Ishikawa (cell line): ENCODE results near the gene TGIF2.

Experiments
- CEBPB ChIP-seq: IDR thresholded peaks from 2 replicates; pipeline ENCODE4 v1.6.1; 2012
- CREB1 ChIP-seq: IDR thresholded peaks from 2 replicates; pipeline ENCODE4 v1.6.1; 2012; ENCODE audit warnings: low read depth
- EGR1 ChIP-seq: IDR thresholded peaks from 2 replicates; pipeline ENCODE4 v1.6.1; 2012
- EP300 ChIP-seq: IDR thresholded peaks from 2 replicates; pipeline ENCODE4 v1.6.1; 2012; ENCODE audit warnings: borderline replicate concordance
- FOXM1 ChIP-seq: IDR thresholded peaks from 2 replicates; pipeline ENCODE4 v1.6.1; 2012; ENCODE audit warnings: low read depth, borderline replicate concordance
- NFIC ChIP-seq: IDR thresholded peaks from 2 replicates; pipeline ENCODE4 v1.6.1; 2012
- RAD21 ChIP-seq: IDR thresholded peaks from 2 replicates; pipeline ENCODE4 v1.6.1; 2012; ENCODE audit warnings: low read depth
- TAF1 ChIP-seq: IDR thresholded peaks from 2 replicates; pipeline ENCODE4 v1.6.1; 2012; ENCODE audit warnings: low read depth, mild to moderate bottlenecking
- TCF12 ChIP-seq: IDR thresholded peaks from 2 replicates; pipeline ENCODE4 v1.6.1; 2012; ENCODE audit warnings: low read depth
- YY1 ChIP-seq: IDR thresholded peaks from 2 replicates; pipeline ENCODE4 v1.6.1; 2012; ENCODE audit warnings: low read depth
- TF ChIP-seq, protein P1 (sequence below): IDR thresholded peaks from 2 replicates; pipeline ENCODE4 v1.6.1; 2012; ENCODE audit warnings: low read depth, mild to moderate bottlenecking
- TF ChIP-seq, protein P2 (sequence below): IDR thresholded peaks from 2 replicates; pipeline ENCODE4 v1.6.1; 2012
- TF ChIP-seq, protein P3 (sequence below): IDR thresholded peaks from 2 replicates; pipeline ENCODE4 v1.6.1; 2012

DNA sequence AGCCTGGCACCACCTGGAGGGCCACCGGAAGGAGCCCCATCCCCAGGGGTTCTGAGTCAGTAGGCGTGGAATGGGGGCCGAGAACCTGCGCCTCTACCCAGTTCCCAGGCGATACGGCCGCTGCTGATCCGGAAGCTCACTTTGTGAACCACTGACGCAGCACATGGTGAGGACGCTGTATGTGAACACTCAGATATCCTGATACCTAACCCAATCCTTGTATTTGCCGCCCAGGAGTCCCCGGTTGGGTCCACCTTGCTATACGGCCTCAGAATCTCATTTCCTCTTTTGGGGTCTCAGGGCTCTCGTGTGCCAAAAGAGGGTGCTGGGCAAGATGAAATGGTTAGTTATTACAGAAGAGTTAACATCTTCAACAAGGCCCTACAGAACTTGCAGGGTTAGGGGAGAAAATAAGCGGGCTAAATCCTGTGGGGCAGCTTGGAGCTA, 31.6 kb downstream of the TGIF2 start:
- TF ChIP-seq RAD21: no peak
- TF ChIP-seq EP300: no peak
- TF ChIP-seq FOXM1: no peak
- no peak for TF ChIP-seq NFIC
- TF ChIP-seq CEBPB: no peak
- TF ChIP-seq, protein P1, sequence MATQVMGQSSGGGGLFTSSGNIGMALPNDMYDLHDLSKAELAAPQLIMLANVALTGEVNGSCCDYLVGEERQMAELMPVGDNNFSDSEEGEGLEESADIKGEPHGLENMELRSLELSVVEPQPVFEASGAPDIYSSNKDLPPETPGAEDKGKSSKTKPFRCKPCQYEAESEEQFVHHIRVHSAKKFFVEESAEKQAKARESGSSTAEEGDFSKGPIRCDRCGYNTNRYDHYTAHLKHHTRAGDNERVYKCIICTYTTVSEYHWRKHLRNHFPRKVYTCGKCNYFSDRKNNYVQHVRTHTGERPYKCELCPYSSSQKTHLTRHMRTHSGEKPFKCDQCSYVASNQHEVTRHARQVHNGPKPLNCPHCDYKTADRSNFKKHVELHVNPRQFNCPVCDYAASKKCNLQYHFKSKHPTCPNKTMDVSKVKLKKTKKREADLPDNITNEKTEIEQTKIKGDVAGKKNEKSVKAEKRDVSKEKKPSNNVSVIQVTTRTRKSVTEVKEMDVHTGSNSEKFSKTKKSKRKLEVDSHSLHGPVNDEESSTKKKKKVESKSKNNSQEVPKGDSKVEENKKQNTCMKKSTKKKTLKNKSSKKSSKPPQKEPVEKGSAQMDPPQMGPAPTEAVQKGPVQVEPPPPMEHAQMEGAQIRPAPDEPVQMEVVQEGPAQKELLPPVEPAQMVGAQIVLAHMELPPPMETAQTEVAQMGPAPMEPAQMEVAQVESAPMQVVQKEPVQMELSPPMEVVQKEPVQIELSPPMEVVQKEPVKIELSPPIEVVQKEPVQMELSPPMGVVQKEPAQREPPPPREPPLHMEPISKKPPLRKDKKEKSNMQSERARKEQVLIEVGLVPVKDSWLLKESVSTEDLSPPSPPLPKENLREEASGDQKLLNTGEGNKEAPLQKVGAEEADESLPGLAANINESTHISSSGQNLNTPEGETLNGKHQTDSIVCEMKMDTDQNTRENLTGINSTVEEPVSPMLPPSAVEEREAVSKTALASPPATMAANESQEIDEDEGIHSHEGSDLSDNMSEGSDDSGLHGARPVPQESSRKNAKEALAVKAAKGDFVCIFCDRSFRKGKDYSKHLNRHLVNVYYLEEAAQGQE: no peak
- TF ChIP-seq, protein P2, sequence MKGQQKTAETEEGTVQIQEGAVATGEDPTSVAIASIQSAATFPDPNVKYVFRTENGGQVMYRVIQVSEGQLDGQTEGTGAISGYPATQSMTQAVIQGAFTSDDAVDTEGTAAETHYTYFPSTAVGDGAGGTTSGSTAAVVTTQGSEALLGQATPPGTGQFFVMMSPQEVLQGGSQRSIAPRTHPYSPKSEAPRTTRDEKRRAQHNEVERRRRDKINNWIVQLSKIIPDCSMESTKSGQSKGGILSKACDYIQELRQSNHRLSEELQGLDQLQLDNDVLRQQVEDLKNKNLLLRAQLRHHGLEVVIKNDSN: no peak
- TF ChIP-seq, protein P3, sequence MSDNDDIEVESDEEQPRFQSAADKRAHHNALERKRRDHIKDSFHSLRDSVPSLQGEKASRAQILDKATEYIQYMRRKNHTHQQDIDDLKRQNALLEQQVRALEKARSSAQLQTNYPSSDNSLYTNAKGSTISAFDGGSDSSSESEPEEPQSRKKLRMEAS: no peak
- TF ChIP-seq YY1: no peak
- TF ChIP-seq TAF1: no peak
- no peak for TF ChIP-seq EGR1
- TF ChIP-seq TCF12: no peak
- no peak for TF ChIP-seq CREB1
